Heart right ventricle (tissue), 16 donors: Measurements from ENCODE around the gene UGT1A3. TPM values are rescaled to one million over a fixed set of nuclear protein-coding genes. Genes with fewer than 3 reads are reported as not detected.

Experiments
- ATAC-seq, 8 donors: fragments of 200-7000 bp; cut with Tn5 transposase; one replicate each; pipeline ENCODE4 v1.9.1; 2020; ENCODE audit warnings: mild to moderate bottlenecking in 8 of 8, moderate library complexity in 8 of 8, moderate number of reproducible peaks in 1 of 8
- DNase-seq, 2 donors: peaks; one replicate each; pipeline ENCODE4 v3.0.0-alpha.2; 2020
- H3K27ac ChIP-seq, 10 donors: fragments of 200-600 bp; sonication (generic) in 2 of 10; one replicate each; pipeline versions ENCODE4 v1.5.0 to v1.8.0; 2020 to 2022; ENCODE audit warnings: mild to moderate bottlenecking in 3 of 10
- H3K27me3 ChIP-seq, 7 donors: fragments of 200-600 bp; one replicate each; pipeline ENCODE4 v1.8.0; 2021 to 2022; ENCODE audit warnings: mild to moderate bottlenecking in 2 of 7
- H3K36me3 ChIP-seq, 9 donors: fragments of 200-600 bp; sonication (generic) in 1 of 9; one replicate each; pipeline versions ENCODE4 v1.5.0 to v1.8.0; 2020 to 2022; ENCODE audit warnings: mild to moderate bottlenecking in 2 of 9
- H3K4me1 ChIP-seq, 9 donors: fragments of 200-600 bp; sonication (generic) in 1 of 9; one replicate each; pipeline versions ENCODE4 v1.5.0 to v1.8.0; 2020 to 2022; ENCODE audit warnings: mild to moderate bottlenecking in 4 of 9
- H3K4me3 ChIP-seq, 10 donors: fragments of 200-600 bp; sonication (generic) in 2 of 10; one replicate each; pipeline versions ENCODE4 v1.5.0 to v1.8.0; 2020 to 2022; ENCODE audit warnings: mild to moderate bottlenecking in 7 of 10, moderate library complexity in 2 of 10
- H3K9me3 ChIP-seq, 11 donors: fragments of 200-600 bp in 10 of 11; sonication (generic) in 2 of 11; one replicate each; pipeline versions ENCODE4 v1.5.0 to v1.8.0; 2013 to 2022; ENCODE audit warnings: mild to moderate bottlenecking in 2 of 11, control low read depth in 1 of 11, moderate library complexity in 1 of 11
- WGBS, 2 donors: extraction: QIAGEN DNeasy Blood & Tissue Kit; methylation state at CpG; one replicate each; pipeline ENCODE4 v1.1.7; 2013; ENCODE audit warnings: inconsistent platforms in 1 of 2; 5-methylcytosine and 5-hydroxymethylcytosine counted together
- intact Hi-C, 10 donors: fragments of 100-400 bp; cut with DNase I; formaldehyde crosslinking; loops; one replicate each; pipeline versions ENCODE4 v1.11.1 to v1.14.2; 2022
- polyA plus RNA-seq, 2 donors: library from polyadenylated mRNA; stranded (reverse); fragments of 200-250 nt; gene quantifications; one replicate each; pipeline ENCODE4 v1.2.3, GENCODE V29; 2013
- total RNA-seq, 10 donors: library from RNA; stranded (reverse); fragmentation: NEBNext Ultra II Directional in 3 of 10; extraction: Animal tissue kit (Norgen Biotek cat#: 25700) in 3 of 10; gene quantifications; one replicate each; pipeline versions ENCODE4 v1.2.1 to v1.2.4, GENCODE V29; 2021 to 2023
- TF ChIP-seq, protein P1 (sequence below), 9 donors: fragments of 200-600 bp; sonication (generic) in 2 of 9; IDR thresholded peaks; one replicate each; pipeline versions ENCODE4 v1.5.0 to v1.8.0; 2021 to 2022; ENCODE audit warnings: antibody characterized with exemption in 9 of 9, mild to moderate bottlenecking in 5 of 9, moderate library complexity in 1 of 9
- donor health status: Arrhythmogenic right ventricular cardiomyopathy.
- donor health status: ischemic (EF 13 %, LVEDD 7.1; RV severe dilation, severe dysfunction).
- donor health status: healthy with polysubstance abuse.
- donor health status: DM: no; HTN: yes; CAD: no.
- donor health status: DM: no; HTN: no; CAD: no.
- donor health status: ischemic (EF 25% LVEDD 6.9; RV normal size, moderate dysfunction).
- donor health status: ischemic (EF 25% LVEDD 5.7; RV mildly dilated, moderate dysfunction).
- donor health status: healthy.
- donor health status: DM: yes; HTN: yes; CAD: no.
- donor health status: Ischemic cardiomyopathy.
- donor health status: ischemic (EF 35%, LVEDD 5.7; RV mildly dilated, moderate dysfunction).
- donor health status: nonischemic (EF 11% LVEDD 7.7; RV severe dilation, severe dysfunction).
- donor health status: DM: yes; HTN: yes; CAD: no.
- donor health status: PGD.
- donor health status: ischemic (EF 29% LVEDD 5.4; RV normal size, mild dysfunction).
- donor health status: nonischemic (EF 23%, LVEDD 6.1; RV moderate dilation, normal function).

The UGT1A3 gene
- total and polyA plus RNA-seq, 12 donors = not detected

DNA sequence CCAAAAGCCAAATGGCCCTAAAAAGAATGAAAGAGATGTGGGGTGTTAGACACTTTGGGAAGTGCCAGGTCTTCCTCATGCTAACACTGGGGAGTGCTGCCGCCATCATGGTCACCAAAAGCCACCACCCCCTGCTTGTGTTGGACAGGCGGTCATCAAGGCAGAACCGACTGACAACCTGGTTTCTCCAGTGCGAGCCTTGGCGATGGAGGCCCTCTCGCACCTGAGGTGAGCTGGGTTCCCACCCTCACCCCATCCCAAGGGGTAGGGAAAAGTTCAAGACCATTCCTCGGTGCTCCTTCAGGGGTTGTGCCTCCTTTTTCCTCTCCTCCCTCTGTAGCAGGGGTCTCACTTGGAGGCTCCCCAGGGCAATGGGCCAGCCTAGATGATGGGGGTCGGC, 82.9 kb downstream of the UGT1A3 start:
- TF ChIP-seq, protein P1, sequence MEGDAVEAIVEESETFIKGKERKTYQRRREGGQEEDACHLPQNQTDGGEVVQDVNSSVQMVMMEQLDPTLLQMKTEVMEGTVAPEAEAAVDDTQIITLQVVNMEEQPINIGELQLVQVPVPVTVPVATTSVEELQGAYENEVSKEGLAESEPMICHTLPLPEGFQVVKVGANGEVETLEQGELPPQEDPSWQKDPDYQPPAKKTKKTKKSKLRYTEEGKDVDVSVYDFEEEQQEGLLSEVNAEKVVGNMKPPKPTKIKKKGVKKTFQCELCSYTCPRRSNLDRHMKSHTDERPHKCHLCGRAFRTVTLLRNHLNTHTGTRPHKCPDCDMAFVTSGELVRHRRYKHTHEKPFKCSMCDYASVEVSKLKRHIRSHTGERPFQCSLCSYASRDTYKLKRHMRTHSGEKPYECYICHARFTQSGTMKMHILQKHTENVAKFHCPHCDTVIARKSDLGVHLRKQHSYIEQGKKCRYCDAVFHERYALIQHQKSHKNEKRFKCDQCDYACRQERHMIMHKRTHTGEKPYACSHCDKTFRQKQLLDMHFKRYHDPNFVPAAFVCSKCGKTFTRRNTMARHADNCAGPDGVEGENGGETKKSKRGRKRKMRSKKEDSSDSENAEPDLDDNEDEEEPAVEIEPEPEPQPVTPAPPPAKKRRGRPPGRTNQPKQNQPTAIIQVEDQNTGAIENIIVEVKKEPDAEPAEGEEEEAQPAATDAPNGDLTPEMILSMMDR (IDR thresholded peaks at IDR 0.05) = no peak
- no peak overlapping the region for H3K4me3 ChIP-seq
- no peaks in the 10 kb centered on the region for H3K36me3 ChIP-seq
- WGBS, 2 donors = 89% methylated on average over 8 of the region's 8 CpGs
- H3K4me1 ChIP-seq = no peaks in the 10 kb centered on the region
- no peak for ATAC-seq
- H3K9me3 ChIP-seq = peaks cover 0 to 9% (median 0%) of the 10 kb centered on the region in 11 donors
- intact Hi-C loops = no loop called here
- peaks cover 0 to 38% (median 14%) of the 10 kb centered on the region in 7 donors for H3K27me3 ChIP-seq
- H3K27ac ChIP-seq = no peak overlapping the region
- no peak for DNase-seq

DNA sequence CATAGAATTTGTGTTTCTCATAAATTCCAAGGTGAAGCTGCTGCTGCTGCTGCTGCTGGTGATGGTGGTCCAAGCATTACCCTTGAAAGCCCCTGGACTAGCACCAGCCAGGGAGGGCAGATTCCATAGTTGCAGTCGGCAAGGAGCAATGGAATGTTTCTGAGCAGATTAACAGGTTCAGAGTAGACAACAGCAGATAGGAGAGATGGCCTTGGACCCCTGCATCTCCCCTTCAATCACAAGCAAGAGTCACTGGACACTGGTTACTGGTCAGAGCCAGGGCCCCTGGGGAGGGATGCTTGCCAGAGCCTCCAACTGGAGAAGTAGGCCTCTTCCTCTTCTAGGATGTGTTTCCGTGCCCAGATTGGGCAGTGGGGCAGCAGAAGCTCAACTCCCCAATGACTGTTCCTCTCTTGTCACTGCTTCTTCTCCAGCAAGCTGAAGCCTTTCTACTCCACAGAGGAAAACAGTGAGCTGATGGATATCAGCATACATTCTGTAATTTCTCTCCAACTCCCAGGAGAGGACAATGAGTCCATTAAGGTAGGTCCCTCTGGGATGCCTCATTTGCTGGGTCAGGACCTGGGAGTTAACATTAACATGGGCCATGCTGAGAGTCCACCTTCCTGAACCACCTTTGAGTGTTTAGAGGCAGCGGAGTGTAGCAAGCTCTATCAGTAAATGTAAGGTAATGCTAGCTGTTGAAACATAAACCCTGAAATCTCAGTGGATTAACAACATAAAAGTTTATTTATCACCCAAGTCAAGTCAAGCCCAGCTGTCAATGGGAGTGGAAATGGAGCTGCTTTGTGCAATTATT, 84.6 kb downstream of the UGT1A3 start:
- H3K9me3 ChIP-seq = peaks cover 0 to 9% (median 0%) of the 10 kb centered on the region in 11 donors
- TF ChIP-seq, protein P1 (IDR thresholded peaks at IDR 0.05) = no peak
- H3K4me3 ChIP-seq = no peak overlapping the region
- 66 to 67% methylated on average over 3 of the region's 3 CpGs for WGBS, 2 donors
- DNase-seq (no peak), ATAC-seq (no peak)
- H3K36me3 ChIP-seq = no peaks in the 10 kb centered on the region
- peaks cover 0 to 43% (median 9%) of the 10 kb centered on the region in 7 donors for H3K27me3 ChIP-seq
- intact Hi-C loops = no loop called here
- H3K27ac ChIP-seq = no peak overlapping the region
- H3K4me1 ChIP-seq = no peaks in the 10 kb centered on the region

DNA sequence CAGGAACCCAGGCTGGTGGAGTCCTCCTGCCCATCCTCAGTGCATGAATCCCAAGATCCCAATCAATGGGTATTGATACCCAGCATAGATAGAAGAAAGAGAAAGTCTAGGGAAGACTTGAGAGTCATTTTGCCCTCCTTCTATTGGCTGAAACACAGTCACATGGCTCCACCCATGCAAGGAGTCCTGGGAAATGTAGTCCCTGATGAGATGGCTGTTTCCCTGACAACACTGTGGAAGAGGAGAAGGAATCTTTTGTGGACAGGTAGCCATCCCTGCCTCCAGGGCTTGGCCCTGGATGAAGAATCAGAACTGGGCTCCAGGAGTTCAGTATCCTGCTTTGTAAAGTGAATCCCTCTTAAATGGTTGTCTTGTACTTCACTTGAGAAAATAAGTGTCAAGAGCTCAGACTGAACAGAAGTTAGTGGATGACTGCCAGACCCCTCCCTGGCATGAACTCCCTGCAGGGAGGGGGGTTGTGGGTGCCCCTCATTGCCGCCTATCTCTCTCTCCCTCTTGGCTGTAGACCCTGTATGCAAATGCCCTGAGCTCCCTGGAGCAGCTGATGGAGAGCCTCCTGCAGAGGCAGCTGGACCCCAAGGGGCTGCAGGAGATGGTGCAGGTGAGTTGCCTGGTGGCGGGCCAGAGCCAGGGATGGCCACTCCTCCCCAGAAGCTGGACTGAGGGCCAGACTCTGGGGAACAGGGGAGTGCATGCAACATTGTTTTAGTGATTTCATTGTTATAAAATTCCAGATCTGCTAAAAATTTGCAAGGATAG, 85.4 kb downstream of the UGT1A3 start:
- H3K9me3 ChIP-seq = peaks cover 0 to 9% (median 0%) of the 10 kb centered on the region in 11 donors
- no peaks in the 10 kb centered on the region for H3K36me3 ChIP-seq
- H3K27me3 ChIP-seq = peaks cover 0 to 40% (median 3%) of the 10 kb centered on the region in 7 donors
- 52 to 73% methylated on average over 2 of the region's 2 CpGs for WGBS, 2 donors
- H3K4me1 ChIP-seq = no peaks in the 10 kb centered on the region
- ATAC-seq (no peak), DNase-seq (no peak)
- TF ChIP-seq, protein P1 (IDR thresholded peaks at IDR 0.05) = no peak
- H3K27ac ChIP-seq = no peak overlapping the region
- H3K4me3 ChIP-seq = no peak overlapping the region
- intact Hi-C loops = no loop called here

DNA sequence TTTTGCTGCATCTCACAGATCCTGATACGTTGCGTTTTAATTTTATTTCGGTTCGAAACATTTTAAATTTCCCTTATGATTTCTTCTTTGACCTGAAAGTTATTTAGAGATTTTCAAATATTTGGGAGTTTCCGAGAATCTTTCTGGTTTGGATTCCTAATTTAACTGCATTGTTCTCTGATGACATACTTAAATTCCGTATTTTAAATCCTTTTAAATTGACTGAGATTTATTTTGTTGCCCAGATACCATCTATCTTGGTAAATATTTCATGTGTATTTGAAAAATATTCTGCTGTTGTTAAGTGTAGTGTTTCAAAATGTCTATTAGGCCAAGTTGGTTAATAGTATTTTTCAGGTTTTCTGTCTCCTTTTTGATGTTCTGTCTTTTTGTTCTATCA, 87.0 kb downstream of the UGT1A3 start:
- Histone ChIP-seq H3K4me3 (no peak overlapping the region), H3K36me3 (no peaks in the 10 kb centered on the region), H3K9me3 (peaks cover 0 to 9% (median 0%) of the 10 kb centered on the region in 11 donors), H3K27ac (no peak overlapping the region), H3K4me1 (no peaks in the 10 kb centered on the region), H3K27me3 (peaks cover 0 to 35% (median 0%) of the 10 kb centered on the region in 7 donors)
- TF ChIP-seq, protein P1 (IDR thresholded peaks at IDR 0.05) = no peak
- intact Hi-C loops = no loop called here
- WGBS, 2 donors = 88 to 92% methylated on average over 6 of the region's 6 CpGs
- DNase-seq (no peak), ATAC-seq (no peak)
